Activated naive CD8-positive, alpha-beta T cell treated with anti-CD3 and anti-CD28 coated beads, Interleukin-2, amount 10 ng/mL, durations not matched to agents 7 days and 5 days (primary cell): Measurements from ENCODE around the gene GUF1. TPM values are rescaled to one million over a fixed set of nuclear protein-coding genes. Genes with fewer than 3 reads are reported as not detected.

ENCODE experiments used
- ATAC-seq: fragments of 150-1000 bp; cut with Tn5 transposase; one replicate; pipeline ENCODE4 v1.10.0; 2021; ENCODE audit warnings: low read depth, moderate library complexity
- POLR2A ChIA-PET: fragments of 350-600 bp; sonication (Branson Sonifier 250); formaldehyde crosslinking; loops from one replicate; lab custom pipeline; 2021; ENCODE audit warnings: antibody characterized with exemption; lab: Charles Lee
- DNase-seq: peaks from one replicate; pipeline ENCODE4 v3.0.0; 2021
- H3K27ac Mint-ChIP-seq: one replicate; pipeline ENCODE4 v1.8.0; 2022; ENCODE audit warnings: mild to moderate bottlenecking, mixed read lengths
- H3K27me3 Mint-ChIP-seq: one replicate; pipeline ENCODE4 v1.8.0; 2022; ENCODE audit warnings: mild to moderate bottlenecking, moderate library complexity, mixed read lengths
- H3K36me3 Mint-ChIP-seq: one replicate; pipeline ENCODE4 v1.8.0; 2021; ENCODE audit warnings: mild to moderate bottlenecking, mixed read lengths
- H3K4me1 Mint-ChIP-seq: one replicate; pipeline ENCODE4 v1.8.0; 2021; ENCODE audit warnings: mixed read lengths
- H3K4me3 Mint-ChIP-seq: one replicate; pipeline ENCODE4 v1.8.0; 2022; ENCODE audit warnings: mild to moderate bottlenecking, moderate library complexity, mixed read lengths
- H3K9me3 Mint-ChIP-seq: one replicate; pipeline ENCODE4 v1.8.0; 2021; ENCODE audit warnings: mixed read lengths
- total RNA-seq, 2 experiments: library from RNA; stranded (reverse); gene quantifications; one replicate each; pipeline ENCODE4 v1.2.3, GENCODE V29; 2021

Gene GUF1
- 10 to 100 TPM; 24.3 to 25.5 TPM for total RNA-seq

- no peaks in the 10 kb centered on the region for H3K27me3 Mint-ChIP-seq
- no peaks in the 10 kb centered on the region for H3K9me3 Mint-ChIP-seq
- H3K4me1 Mint-ChIP-seq: peaks cover 26% of the 10 kb centered on the region
- ATAC-seq: peak; percentile 90
- H3K27ac Mint-ChIP-seq: peak within 1 kb of the TSS; percentile 94
- peak; percentile 89 for DNase-seq
- peak within 1 kb of the TSS; percentile 93 for H3K4me3 Mint-ChIP-seq
- H3K36me3 Mint-ChIP-seq: peaks cover 7% of the 10 kb centered on the region
- POLR2A ChIA-PET: interaction anchor here (0.6 to 2.3 kb wide), 7 partner anchors 9 to 48 kb away, joined by 3 to 19 read pairs (median 3); partner anchors contain the start of gene GNPDA2
Observed at GRCh38 chr4:44678094-44679041, at the start of gene GUF1. Gene GUF1, plus strand, starts transcription at chr4:44678420. Its CDS starts 203 bp downstream, at chr4:44678623.

- Mint-ChIP-seq H3K27me3 (peaks cover 2% of the 10 kb centered on the region), H3K9me3 (no peaks in the 10 kb centered on the region), H3K27ac (no peak overlapping the region), H3K4me1 (no peaks in the 10 kb centered on the region), H3K4me3 (no peak overlapping the region), H3K36me3 (no peaks in the 10 kb centered on the region)
- ATAC-seq (peak; percentile 80), DNase-seq (no peak)
- POLR2A ChIA-PET: no interaction called here
Observed at GRCh38 chr4:44629280-44629866, 48.8 kb upstream of the GUF1 start.

DNA sequence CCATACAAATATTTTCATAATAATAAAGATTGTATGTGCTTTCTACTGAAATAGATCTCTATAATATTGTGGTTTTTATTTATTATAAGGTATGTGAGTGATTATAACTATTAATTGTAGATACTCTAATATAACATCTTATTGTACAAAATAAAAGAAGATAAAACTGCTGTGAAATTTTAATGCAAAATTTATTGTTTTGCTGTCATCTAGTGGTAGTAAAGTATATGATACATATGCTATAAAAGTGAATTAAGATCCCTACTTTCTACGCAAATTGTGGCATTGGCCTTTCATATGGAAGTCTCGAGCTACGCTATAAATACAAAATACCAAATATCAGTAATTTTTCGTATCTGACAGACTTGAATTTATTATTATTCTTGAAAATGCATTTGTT is 46.1 kb upstream of the GUF1 start:
- no peak for DNase-seq
- POLR2A ChIA-PET: no interaction called here

GRCh38 chr4:44632733-44633132 is 45.5 kb upstream of the GUF1 start:
- Mint-ChIP-seq H3K36me3 (no peaks in the 10 kb centered on the region), H3K27ac (no peak overlapping the region), H3K27me3 (peaks cover 6% of the 10 kb centered on the region), H3K4me3 (no peak overlapping the region), H3K9me3 (no peaks in the 10 kb centered on the region), H3K4me1 (no peaks in the 10 kb centered on the region)
- POLR2A ChIA-PET: no interaction called here
- DNase-seq (no peak), ATAC-seq (no peak)

More for the DNA sequence above, 46.1 kb upstream of the GUF1 start:
- no peak for ATAC-seq
- Mint-ChIP-seq H3K27ac (no peak overlapping the region), H3K27me3 (peaks cover 5% of the 10 kb centered on the region), H3K4me1 (no peaks in the 10 kb centered on the region), H3K9me3 (no peaks in the 10 kb centered on the region), H3K4me3 (no peak overlapping the region), H3K36me3 (no peaks in the 10 kb centered on the region)

DNA sequence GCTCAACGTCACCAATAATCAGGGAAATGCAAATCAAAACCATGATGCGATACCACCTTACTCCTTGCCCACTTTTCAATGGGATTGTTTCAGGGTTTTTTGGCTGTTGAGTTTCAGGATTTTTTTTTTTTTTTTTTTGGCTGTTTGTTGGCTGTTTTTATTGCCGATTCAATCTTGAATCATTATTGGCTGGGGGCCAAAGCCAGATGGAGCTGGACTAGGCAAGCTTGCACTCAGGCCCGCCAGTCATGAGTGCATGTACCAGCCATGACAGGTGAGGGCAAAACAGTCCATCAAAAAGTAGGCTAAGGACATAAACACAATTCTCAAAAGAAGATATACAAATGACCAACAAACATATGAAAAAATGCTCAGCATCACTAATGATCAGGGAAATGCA is 40.1 kb upstream of the GUF1 start:
- Mint-ChIP-seq H3K4me3 (no peak overlapping the region), H3K36me3 (no peaks in the 10 kb centered on the region), H3K9me3 (peaks cover 2% of the 10 kb centered on the region), H3K4me1 (no peaks in the 10 kb centered on the region), H3K27ac (no peak overlapping the region), H3K27me3 (peaks cover 14% of the 10 kb centered on the region)
- DNase-seq (no peak), ATAC-seq (no peak)
- POLR2A ChIA-PET: no interaction called here

GRCh38 chr4:44646151-44646550 is 32.1 kb upstream of the GUF1 start:
- ATAC-seq: no peak
- Mint-ChIP-seq H3K27ac (no peak overlapping the region), H3K4me1 (no peaks in the 10 kb centered on the region), H3K9me3 (peaks cover 4% of the 10 kb centered on the region), H3K4me3 (no peak overlapping the region), H3K36me3 (no peaks in the 10 kb centered on the region), H3K27me3 (no peaks in the 10 kb centered on the region)
- POLR2A ChIA-PET: no interaction called here
- no peak for DNase-seq

DNA sequence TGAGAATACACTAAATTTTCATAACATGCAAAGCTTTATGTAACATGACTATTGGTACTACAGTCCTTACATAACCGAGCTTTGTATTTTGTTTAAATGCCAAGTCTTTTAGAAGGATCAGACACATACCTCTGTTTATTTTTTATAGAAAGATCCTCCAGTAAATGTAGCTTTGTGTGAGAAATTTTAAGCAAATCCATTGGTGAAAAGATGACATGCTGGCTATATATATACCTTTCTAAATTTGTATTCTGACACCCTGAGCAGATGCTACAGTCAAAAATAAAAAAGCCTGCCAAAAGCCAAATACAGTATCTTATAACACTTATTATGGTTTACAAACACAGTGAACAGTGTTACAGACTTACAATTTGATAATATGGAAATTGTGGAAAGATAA is 26.8 kb upstream of the GUF1 start, which contains the start of gene YIPF7:
Gene YIPF7, minus strand, starts transcription at position 201 of the 400 bp plus-strand sequence. CDS start 1,525 bp downstream, outside the sequence.
- H3K36me3 Mint-ChIP-seq: no peaks in the 10 kb centered on the region
- H3K4me3 Mint-ChIP-seq: no peak within 1 kb of the TSS
- ATAC-seq (no peak), DNase-seq (no peak)
- POLR2A ChIA-PET: no interaction called here
- H3K27me3 Mint-ChIP-seq: peaks cover 6% of the 10 kb centered on the region
- H3K27ac Mint-ChIP-seq: no peak within 1 kb of the TSS
- no peaks in the 10 kb centered on the region for H3K4me1 Mint-ChIP-seq
- H3K9me3 Mint-ChIP-seq: no peaks in the 10 kb centered on the region

DNA sequence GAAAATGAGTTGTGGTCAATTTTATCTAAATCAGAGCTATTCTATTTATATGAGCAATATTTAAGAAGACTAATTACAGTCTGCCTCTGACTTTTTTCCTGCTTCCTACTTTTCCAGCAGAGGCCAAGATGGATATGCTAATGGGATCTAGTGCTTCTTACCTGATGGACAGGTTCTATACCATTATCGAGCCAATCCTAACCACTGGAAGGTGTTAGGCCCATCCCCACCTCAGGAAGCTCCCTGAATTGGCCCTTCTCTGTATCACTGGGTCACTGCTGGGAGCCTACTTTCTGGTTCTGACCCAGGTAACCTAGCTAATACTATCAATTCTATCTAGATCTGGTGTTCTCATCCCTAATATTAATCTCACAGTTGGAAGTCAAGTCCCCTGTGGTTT is 26.2 kb upstream of the GUF1 start:
- H3K9me3 Mint-ChIP-seq: no peaks in the 10 kb centered on the region
- POLR2A ChIA-PET: no interaction called here
- DNase-seq: no peak
- ATAC-seq: no peak
- no peaks in the 10 kb centered on the region for H3K4me1 Mint-ChIP-seq
- peaks cover 6% of the 10 kb centered on the region for H3K27me3 Mint-ChIP-seq
- no peak overlapping the region for H3K4me3 Mint-ChIP-seq
- no peak overlapping the region for H3K27ac Mint-ChIP-seq
- no peaks in the 10 kb centered on the region for H3K36me3 Mint-ChIP-seq

GRCh38 chr4:44660396-44660795 is 17.8 kb upstream of the GUF1 start:
- no peak overlapping the region for H3K27ac Mint-ChIP-seq
- H3K36me3 Mint-ChIP-seq: no peaks in the 10 kb centered on the region
- H3K9me3 Mint-ChIP-seq: no peaks in the 10 kb centered on the region
- H3K27me3 Mint-ChIP-seq: peaks cover 2% of the 10 kb centered on the region
- POLR2A ChIA-PET: no interaction called here
- no peak overlapping the region for H3K4me3 Mint-ChIP-seq
- no peak for ATAC-seq
- H3K4me1 Mint-ChIP-seq: peaks cover 1% of the 10 kb centered on the region
- DNase-seq: no peak

- ATAC-seq (no peak), DNase-seq (no peak)
- Mint-ChIP-seq H3K4me3 (no peak overlapping the region), H3K4me1 (peaks cover 1% of the 10 kb centered on the region), H3K36me3 (no peaks in the 10 kb centered on the region), H3K27me3 (peaks cover 4% of the 10 kb centered on the region), H3K27ac (no peak overlapping the region), H3K9me3 (no peaks in the 10 kb centered on the region)
- POLR2A ChIA-PET: no interaction called here
Observed at GRCh38 chr4:44661940-44662622, 16.1 kb upstream of the GUF1 start.

DNA sequence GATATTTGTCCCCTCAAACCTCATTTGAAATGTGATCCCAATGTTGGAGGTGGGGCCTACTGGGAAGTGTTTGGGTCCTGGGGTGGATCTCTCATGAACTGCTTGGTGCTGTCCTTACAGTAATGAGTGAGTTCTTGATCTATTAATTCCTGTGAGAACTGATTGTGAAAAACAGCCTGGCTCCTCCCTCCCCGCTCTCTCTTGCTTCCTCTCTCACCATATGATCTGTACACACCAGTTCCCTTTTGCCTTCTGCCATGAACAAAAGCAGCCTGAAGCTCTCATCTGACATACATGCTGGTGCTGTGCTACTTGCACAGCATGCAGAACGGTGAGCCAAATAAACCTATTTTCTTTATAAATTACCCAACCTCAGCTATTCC is 15.6 kb upstream of the GUF1 start:
- H3K36me3 Mint-ChIP-seq: no peaks in the 10 kb centered on the region
- POLR2A ChIA-PET: no interaction called here
- H3K4me1 Mint-ChIP-seq: peaks cover 1% of the 10 kb centered on the region
- no peak overlapping the region for H3K4me3 Mint-ChIP-seq
- DNase-seq (no peak), ATAC-seq (no peak)
- no peak overlapping the region for H3K27ac Mint-ChIP-seq
- no peaks in the 10 kb centered on the region for H3K9me3 Mint-ChIP-seq
- peaks cover 6% of the 10 kb centered on the region for H3K27me3 Mint-ChIP-seq

GRCh38 chr4:44663539-44664263 is 14.5 kb upstream of the GUF1 start:
- Mint-ChIP-seq H3K27ac (no peak overlapping the region), H3K4me3 (no peak overlapping the region), H3K36me3 (no peaks in the 10 kb centered on the region), H3K9me3 (no peaks in the 10 kb centered on the region), H3K27me3 (peaks cover 7% of the 10 kb centered on the region), H3K4me1 (peaks cover 1% of the 10 kb centered on the region)
- no peak for ATAC-seq
- POLR2A ChIA-PET: no interaction called here
- no peak for DNase-seq

- H3K27ac Mint-ChIP-seq: no peak overlapping the region
- no peak overlapping the region for H3K4me3 Mint-ChIP-seq
- no peak for DNase-seq
- no peaks in the 10 kb centered on the region for H3K9me3 Mint-ChIP-seq
- H3K36me3 Mint-ChIP-seq: no peaks in the 10 kb centered on the region
- POLR2A ChIA-PET: no interaction called here
- H3K4me1 Mint-ChIP-seq: no peaks in the 10 kb centered on the region
- no peak for ATAC-seq
- H3K27me3 Mint-ChIP-seq: peaks cover 13% of the 10 kb centered on the region
Observed at GRCh38 chr4:44668526-44668925, 9.7 kb upstream of the GUF1 start.
